Brain microvascular endothelial cell (primary cell): ENCODE results near the gene ARL9.

Experiments used
- DNase-seq: peaks from one replicate; pipeline ENCODE4 v3.0.0-alpha.2; 2020
- H3K27ac ChIP-seq: fragments of 250-450 bp; sonication (Bioruptor Pico); 2 replicates; pipeline ENCODE4 v1.5.1; 2020; ENCODE audit warnings: mild to moderate bottlenecking, moderate library complexity
- H3K27me3 ChIP-seq: fragments of 250-450 bp; sonication (Bioruptor Pico); replicated peaks from 2 replicates; pipeline ENCODE4 v1.5.1; 2020; ENCODE audit warnings: mild to moderate bottlenecking
- H3K36me3 ChIP-seq: fragments of 250-450 bp; sonication (Bioruptor Pico); replicated peaks from 2 replicates; pipeline ENCODE4 v1.5.1; 2020; ENCODE audit warnings: mild to moderate bottlenecking
- H3K4me3 ChIP-seq: 2 replicates; pipeline ENCODE4 v1.5.1; 2011; ENCODE audit warnings: low read depth, mild to moderate bottlenecking, control low read depth, low read length, moderate library complexity
- CTCF ChIP-seq: IDR thresholded peaks from 2 replicates; pipeline ENCODE4 v1.5.1; 2011; ENCODE audit warnings: low read depth, mild to moderate bottlenecking, moderate library complexity, low read length, control low read depth, inconsistent platforms; ENCODE audit errors: missing control alignments
- in situ Hi-C: cut with HindIII; loops from 2 replicates; pipeline ENCODE4 v1.10.0; 2017; ENCODE audit warnings: low sequenced_read_pairs, low pct_ligation_motif_present

Gene ARL9

DNA sequence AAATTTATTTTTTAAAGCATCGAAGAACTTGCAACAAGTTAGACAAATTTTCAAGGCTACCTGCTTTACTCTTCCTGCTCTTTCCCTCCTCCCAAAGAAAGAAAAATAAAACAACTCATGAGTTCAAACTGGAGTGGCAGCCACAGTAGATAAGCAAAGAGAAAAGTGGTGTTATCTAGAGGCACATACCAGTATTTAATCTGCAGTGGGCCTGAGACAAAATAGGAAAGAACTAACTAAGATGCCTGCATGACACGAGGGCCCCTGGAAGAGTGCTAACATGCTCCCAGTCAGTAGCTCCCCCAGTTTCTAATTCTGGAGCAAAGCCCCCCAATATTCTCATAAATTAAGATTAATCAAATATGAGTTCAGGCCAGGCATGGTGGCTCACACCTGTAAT, 7.9 kb downstream of the ARL9 start:
- Histone ChIP-seq H3K36me3 (no peaks in the 10 kb centered on the region), H3K4me3 (no peak overlapping the region), H3K27me3 (no peaks in the 10 kb centered on the region), H3K27ac (no peak overlapping the region)
- DNase-seq: no peak
- in situ Hi-C loops: no loop called here
- no peak for TF ChIP-seq CTCF

- H3K4me3 ChIP-seq: peak overlapping the region; percentile 71
- peak overlapping the region; percentile 29 for H3K27ac ChIP-seq
- H3K27me3 ChIP-seq: no peaks in the 10 kb centered on the region
- in situ Hi-C loops: no loop called here
- H3K36me3 ChIP-seq: no peaks in the 10 kb centered on the region
- no peak for TF ChIP-seq CTCF
- DNase-seq: peak; percentile 85
Measured at GRCh38 chr4:56530269-56531148, 24.9 kb downstream of the ARL9 start.

GRCh38 chr4:56531149-56531770, 25.7 kb downstream of the ARL9 start:
- Histone ChIP-seq H3K36me3 (no peaks in the 10 kb centered on the region), H3K4me3 (peak overlapping the region; percentile 71), H3K27me3 (no peaks in the 10 kb centered on the region), H3K27ac (no peak overlapping the region)
- no peak for DNase-seq
- in situ Hi-C loops: no loop called here
- TF ChIP-seq CTCF: no peak

- no peak overlapping the region for H3K27ac ChIP-seq
- in situ Hi-C loops: no loop called here
- H3K36me3 ChIP-seq: no peaks in the 10 kb centered on the region
- H3K27me3 ChIP-seq: no peaks in the 10 kb centered on the region
- DNase-seq: no peak
- no peak for TF ChIP-seq CTCF
- no peak overlapping the region for H3K4me3 ChIP-seq
Measured at GRCh38 chr4:56531823-56532222, 26.2 kb downstream of the ARL9 start.

DNA sequence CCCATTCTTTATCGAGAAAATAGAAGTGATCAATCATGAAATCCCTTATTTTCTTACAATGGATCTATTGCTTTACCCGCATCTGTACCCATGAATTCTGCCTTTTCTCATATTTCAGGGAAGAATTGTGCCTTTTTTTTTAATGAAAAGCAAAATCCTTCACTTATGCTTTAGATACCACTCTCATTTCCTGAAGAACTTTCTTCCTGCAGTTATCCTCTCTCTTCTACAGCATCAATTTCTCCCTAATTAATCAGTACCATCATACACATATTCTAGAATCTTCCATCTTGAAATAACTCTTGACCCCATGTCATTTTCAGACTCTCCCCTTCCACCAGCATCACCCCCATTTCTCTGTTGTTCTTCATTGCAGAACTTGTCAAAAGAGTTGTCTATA, 26.6 kb downstream of the ARL9 start:
- Histone ChIP-seq H3K27me3 (no peaks in the 10 kb centered on the region), H3K4me3 (no peak overlapping the region), H3K36me3 (no peaks in the 10 kb centered on the region), H3K27ac (no peak overlapping the region)
- no peak for DNase-seq
- in situ Hi-C loops: no loop called here
- TF ChIP-seq CTCF: no peak
